Measurements from ENCODE around the gene ZDHHC22.

ZDHHC22 gene

DNA sequence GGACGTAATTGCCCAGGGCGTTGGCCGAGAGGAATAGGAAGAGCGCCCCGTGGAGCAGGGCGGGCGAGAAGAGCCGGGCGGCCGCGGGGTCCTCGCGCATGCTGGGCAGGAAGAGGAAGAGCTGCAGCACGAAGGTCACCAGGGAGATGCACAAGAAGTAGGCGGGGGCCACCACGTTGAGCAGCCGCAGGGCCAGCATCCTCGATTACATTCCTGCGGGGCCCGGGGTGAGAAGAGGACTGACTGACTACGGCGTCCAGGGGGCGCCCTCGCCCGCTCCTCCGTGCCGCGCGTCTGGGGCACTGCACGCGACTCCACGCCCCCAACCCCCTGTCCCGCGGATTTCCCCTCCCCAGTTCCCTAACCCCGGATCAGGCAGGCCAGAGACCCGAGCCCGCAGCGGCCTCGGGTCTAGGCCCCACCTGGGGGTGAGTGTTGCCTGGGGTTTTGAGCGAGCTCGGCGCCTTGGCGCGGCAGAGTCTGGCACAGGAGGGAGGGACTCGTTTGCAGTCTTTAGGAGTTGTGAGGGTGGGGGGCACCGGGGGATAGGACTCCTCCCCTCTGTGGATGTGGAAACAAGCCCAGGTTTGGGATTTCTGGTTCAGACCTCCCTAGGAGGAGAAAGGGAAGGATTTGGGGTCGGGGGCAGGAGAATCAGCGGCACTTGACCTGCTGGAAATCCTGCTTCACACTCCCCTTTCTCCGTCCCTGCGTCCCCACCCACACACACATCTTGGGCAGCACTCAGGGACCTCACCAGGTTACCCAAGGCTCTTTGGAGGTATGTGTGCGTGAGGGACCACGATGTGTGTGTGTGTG lies 1.8 kb downstream of the ZDHHC22 start:
- no peak overlapping the region for H3K4me3 ChIP-seq (ENCODE audit: low read depth, low read length)
- TF ChIP-seq, protein P1, sequence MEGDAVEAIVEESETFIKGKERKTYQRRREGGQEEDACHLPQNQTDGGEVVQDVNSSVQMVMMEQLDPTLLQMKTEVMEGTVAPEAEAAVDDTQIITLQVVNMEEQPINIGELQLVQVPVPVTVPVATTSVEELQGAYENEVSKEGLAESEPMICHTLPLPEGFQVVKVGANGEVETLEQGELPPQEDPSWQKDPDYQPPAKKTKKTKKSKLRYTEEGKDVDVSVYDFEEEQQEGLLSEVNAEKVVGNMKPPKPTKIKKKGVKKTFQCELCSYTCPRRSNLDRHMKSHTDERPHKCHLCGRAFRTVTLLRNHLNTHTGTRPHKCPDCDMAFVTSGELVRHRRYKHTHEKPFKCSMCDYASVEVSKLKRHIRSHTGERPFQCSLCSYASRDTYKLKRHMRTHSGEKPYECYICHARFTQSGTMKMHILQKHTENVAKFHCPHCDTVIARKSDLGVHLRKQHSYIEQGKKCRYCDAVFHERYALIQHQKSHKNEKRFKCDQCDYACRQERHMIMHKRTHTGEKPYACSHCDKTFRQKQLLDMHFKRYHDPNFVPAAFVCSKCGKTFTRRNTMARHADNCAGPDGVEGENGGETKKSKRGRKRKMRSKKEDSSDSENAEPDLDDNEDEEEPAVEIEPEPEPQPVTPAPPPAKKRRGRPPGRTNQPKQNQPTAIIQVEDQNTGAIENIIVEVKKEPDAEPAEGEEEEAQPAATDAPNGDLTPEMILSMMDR (IDR thresholded peaks at IDR 0.05; ENCODE audit: low read depth, low read length, missing control alignments) = peak; percentile 57
- no peak for DNase-seq (ENCODE audit: low read depth)

DNA sequence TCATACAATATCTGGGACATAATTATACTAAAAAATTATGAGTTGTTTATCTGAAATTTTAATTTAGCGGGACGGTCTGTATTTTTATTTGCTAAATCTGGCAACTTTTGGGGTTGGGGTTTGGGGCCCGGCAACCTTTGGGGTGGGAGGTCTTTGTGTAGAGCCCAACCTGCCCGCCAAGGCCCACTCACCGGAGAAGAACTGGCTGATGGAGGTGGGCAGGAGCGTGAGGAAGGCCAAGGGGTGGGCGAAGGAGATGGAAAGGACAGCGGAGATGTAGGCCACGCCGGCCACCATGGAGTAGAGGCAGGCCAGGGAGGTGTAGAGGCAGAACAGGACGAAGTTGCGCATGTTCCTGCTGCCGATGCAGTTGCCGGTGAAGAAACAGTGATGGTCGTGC lies 2.6 kb downstream of the ZDHHC22 start:
- H3K4me3 ChIP-seq (ENCODE audit: low read depth, low read length) = no peak overlapping the region

DNA sequence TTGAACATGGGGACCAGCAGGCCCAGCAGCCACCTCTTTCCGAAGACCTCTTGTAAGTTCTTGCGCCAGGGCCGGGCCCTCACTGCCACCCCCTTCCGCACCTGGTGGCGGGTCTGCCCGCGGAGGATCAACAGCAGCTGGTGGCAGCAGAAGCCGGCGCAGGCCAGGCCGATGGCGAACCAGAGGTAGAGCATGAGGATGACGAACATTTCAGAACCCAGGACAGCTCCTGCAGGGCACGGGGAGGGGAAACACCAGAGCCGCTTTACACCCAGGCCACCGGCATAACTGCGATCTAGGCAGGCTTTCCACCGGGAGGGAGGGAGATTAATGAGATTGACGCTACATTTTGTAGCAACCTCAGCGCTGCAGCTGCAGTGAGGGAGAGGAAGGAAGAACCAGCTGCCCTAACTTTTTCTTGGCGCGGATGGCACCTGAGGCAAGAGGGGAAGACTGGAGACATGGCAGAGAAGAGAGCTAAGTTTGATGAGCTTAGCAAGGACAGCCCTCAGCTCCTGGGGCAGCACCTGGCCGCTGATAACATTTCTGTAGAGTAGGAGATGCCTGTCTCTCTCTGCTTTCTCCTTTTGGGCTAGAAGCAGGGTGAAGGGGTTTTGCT lies 7.8 kb downstream of the ZDHHC22 start:
- no peak overlapping the region for H3K4me3 ChIP-seq (ENCODE audit: low read depth, low read length)
- DNase-seq (ENCODE audit: low read depth) = no peak
- TF ChIP-seq, protein P1 (IDR thresholded peaks at IDR 0.05; ENCODE audit: low read depth, low read length, missing control alignments) = no peak

More for the DNA sequence above, 2.6 kb downstream of the ZDHHC22 start:
- DNase-seq (ENCODE audit: low read depth) = no peak
- TF ChIP-seq, protein P1 (IDR thresholded peaks at IDR 0.05; ENCODE audit: low read depth, low read length, missing control alignments) = no peak

DNA sequence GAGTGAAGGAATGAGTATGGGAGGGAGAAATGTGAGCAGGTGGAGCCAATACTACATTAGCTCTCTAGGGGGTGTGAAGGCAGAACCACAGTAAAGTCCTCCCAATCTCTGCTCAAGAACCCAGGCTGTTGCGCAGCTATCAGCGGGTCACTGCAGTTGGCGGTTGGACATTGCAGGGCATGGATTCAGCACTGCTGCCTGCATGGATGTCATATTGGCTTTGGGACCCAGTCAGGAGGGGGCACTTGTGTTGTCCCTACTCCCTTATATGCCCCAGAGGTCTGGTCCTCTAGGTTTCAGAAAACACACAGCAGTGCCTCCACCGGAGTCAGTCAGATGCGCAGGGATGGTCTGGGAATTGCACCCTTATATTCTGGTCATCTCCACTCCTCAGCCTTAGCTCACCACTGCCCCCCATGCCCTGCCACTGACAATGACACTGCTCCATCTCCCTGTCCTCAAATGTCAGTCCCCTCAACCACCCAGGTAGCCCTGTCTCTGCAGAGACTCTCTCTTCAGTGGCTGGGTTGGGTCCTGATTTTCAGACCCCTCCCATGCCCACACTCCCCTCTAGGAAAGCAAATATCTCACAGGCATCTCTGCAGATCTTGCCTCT lies 9.6 kb downstream of the ZDHHC22 start:
- TF ChIP-seq, protein P1 (IDR thresholded peaks at IDR 0.05; ENCODE audit: low read depth, low read length, missing control alignments) = peak; percentile 26
- DNase-seq (ENCODE audit: low read depth) = no peak
- H3K4me3 ChIP-seq (ENCODE audit: low read depth, low read length) = no peak overlapping the region

DNA sequence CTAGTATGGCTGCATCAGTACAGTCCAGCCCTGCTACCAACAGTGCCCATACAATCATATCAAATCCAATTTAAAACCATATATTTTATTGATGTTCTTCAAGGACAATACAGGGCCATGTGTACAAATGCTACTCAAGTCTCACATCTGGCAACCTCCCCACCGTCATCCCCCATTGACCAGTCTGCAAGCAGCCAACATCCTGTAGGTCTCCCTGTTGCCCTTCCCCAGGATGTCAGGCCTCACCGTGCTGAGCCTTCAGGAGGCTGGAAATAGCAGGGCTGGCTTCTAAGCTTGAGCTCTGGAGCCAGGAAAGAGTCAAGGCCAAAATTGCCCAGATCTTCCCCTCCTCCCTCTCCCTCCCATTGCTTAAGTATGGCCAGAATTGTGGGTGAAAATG lies 10.4 kb downstream of the ZDHHC22 start:
- TF ChIP-seq, protein P1 (IDR thresholded peaks at IDR 0.05; ENCODE audit: low read depth, low read length, missing control alignments) = no peak
- no peak for DNase-seq (ENCODE audit: low read depth)
- H3K4me3 ChIP-seq (ENCODE audit: low read depth, low read length) = no peak overlapping the region

DNA sequence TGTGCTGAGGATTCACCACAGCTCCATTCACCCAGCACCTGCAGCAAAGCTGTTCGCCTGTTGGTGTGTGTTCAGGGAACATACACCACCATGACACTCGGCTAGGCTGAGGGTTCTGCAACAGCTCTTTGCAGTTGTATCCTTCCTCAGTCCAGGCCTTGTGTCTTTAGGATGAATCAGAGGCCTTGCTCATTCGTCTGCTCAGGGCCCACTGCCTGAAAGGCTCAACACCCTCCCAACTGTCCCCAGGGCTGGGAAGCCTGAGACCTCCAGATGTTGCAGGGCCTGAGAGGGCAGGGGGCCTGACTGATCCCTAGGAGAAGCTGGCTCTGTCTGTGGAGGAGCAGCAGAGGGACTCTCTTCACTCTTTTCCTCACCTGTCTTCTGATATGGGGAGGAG lies 11.2 kb downstream of the ZDHHC22 start:
- TF ChIP-seq, protein P1 (IDR thresholded peaks at IDR 0.05; ENCODE audit: low read depth, low read length, missing control alignments) = no peak
- no peak for DNase-seq (ENCODE audit: low read depth)
- no peak overlapping the region for H3K4me3 ChIP-seq (ENCODE audit: low read depth, low read length)
